Lung (tissue), 12 donors: Measurements from ENCODE around the gene IER3. TPM values are rescaled to one million over a fixed set of nuclear protein-coding genes. Genes with fewer than 3 reads are reported as not detected.

Experiments
- ATAC-seq: fragments of 200-7000 bp; cut with Tn5 transposase; one replicate; pipeline ENCODE4 v1.9.1; 2020; ENCODE audit warnings: moderate number of reproducible peaks; ENCODE audit not compliant: insufficient read depth, low FRiP score
- DNase-seq, 3 donors: peaks; one replicate each; pipeline ENCODE4 v3.0.0-alpha.2; 2013 to 2017
- H3K27ac ChIP-seq, 2 donors: one replicate each; pipeline ENCODE4 v1.5.1; 2013; ENCODE audit warnings: mild to moderate bottlenecking in 2 of 2, moderate library complexity in 2 of 2, control low read depth in 1 of 2, inconsistent platforms in 1 of 2, low read depth in 1 of 2, low read length in 1 of 2
- H3K27me3 ChIP-seq, 3 donors: one replicate each; pipeline ENCODE4 v1.5.1; 2013; ENCODE audit warnings: low read length in 2 of 3; ENCODE audit not compliant: control insufficient read depth in 3 of 3, insufficient read depth in 3 of 3
- H3K36me3 ChIP-seq, 4 donors: one replicate each; pipeline ENCODE4 v1.5.1; 2013; ENCODE audit warnings: low read length in 4 of 4, mild to moderate bottlenecking in 1 of 4, moderate library complexity in 1 of 4; ENCODE audit not compliant: control insufficient read depth in 4 of 4, insufficient read depth in 4 of 4
- H3K4me1 ChIP-seq, 5 donors: one replicate each; pipeline ENCODE4 v1.5.1; 2013; ENCODE audit warnings: low read length in 5 of 5, mild to moderate bottlenecking in 2 of 5, moderate library complexity in 1 of 5; ENCODE audit not compliant: control insufficient read depth in 5 of 5, insufficient read depth in 5 of 5
- H3K4me3 ChIP-seq: one replicate; pipeline ENCODE4 v1.5.1; 2013; ENCODE audit warnings: mild to moderate bottlenecking, control low read depth, moderate library complexity
- H3K9ac ChIP-seq, 2 donors: one replicate each; pipeline ENCODE4 v1.5.1; 2013; ENCODE audit warnings: low read length in 2 of 2, control low read depth in 1 of 2; ENCODE audit not compliant: insufficient read depth in 1 of 2
- H3K9me3 ChIP-seq, 4 donors: one replicate each; pipeline ENCODE4 v1.5.1; 2013; ENCODE audit warnings: low read length in 3 of 4, mild to moderate bottlenecking in 1 of 4, moderate library complexity in 1 of 4; ENCODE audit not compliant: control insufficient read depth in 4 of 4, insufficient read depth in 3 of 4
- WGBS, 2 donors: extraction: QIAGEN DNeasy Blood & Tissue Kit; methylation state at CpG; one replicate each; pipeline ENCODE4 v1.1.7; 2013; 5-methylcytosine and 5-hydroxymethylcytosine counted together
- polyA plus RNA-seq, 2 donors: library from polyadenylated mRNA; stranded (reverse); fragments of 200-250 nt; gene quantifications; one replicate each; pipeline ENCODE4 v1.2.1, GENCODE V29; 2013
- total RNA-seq, 2 donors: library from RNA; depleted of rRNA in 1 of 2; stranded (reverse); fragments of >200 nt in 1 of 2; gene quantifications; one replicate each; pipeline ENCODE4 v1.2.1, GENCODE V29; 2014 to 2021
- TF ChIP-seq, protein P1 (sequence below): IDR thresholded peaks from 2 replicates; pipeline ENCODE4 v1.5.1; 2012; ENCODE audit warnings: mild to moderate bottlenecking; ENCODE audit errors: control extremely low read depth, extremely low read depth
- donor health status: control.
- donor health status: control.
- donor health status: Bipolar disorder and iron deficiency.
- donor health status: healthy.
- donor health status: DM: yes; HTN: yes; CAD: no.

IER3 gene
- total and polyA plus RNA-seq, 4 donors, result 16.7 to 302 (median 67.6) TPM

DNA sequence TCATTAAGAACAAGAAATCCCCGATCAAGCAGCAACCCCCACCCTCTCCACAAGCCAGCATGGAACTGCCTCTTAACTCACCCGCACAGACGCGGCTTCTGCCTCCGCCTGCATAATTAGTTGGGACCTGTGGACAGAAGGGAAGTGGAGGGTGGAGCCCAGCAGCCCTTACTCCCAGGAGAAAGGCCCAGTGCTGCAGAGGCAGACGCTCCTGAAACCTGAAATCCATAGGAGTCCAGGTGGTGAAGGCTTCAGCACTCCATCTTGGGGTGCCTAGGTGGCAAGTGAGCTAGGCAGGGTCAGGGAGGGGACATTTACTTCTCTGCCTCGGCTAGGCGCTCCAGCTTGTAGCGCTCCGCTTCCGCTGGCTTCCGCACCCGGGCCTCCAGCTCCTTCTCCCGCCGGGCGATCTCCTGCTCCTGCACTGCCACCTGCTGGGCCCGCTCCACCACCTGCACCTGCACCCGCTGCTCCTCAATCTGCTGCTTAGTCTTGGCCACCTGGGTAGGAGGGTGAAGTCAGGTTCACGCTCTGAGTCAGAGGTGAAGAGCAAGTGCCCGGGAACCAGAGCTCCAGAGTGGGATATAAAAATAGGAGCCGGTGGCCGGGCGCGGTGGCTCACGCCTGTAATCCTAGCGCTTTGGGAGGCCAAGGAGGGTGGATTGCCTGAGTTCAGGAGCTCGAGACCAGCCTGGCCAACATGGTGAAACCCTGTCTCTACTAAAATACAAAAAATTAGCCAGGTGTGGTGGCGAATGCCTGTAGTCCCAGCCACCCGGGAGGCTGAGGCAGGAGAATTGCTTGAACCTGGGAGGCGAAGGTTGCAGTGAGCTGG, 13.5 kb downstream of the IER3 start:
- peaks cover 0 to 5% (median 0%) of the 10 kb centered on the region in 5 donors for H3K4me1 ChIP-seq
- H3K36me3 ChIP-seq, result peaks cover 16 to 54% (median 37%) of the 10 kb centered on the region in 4 donors
- H3K9ac ChIP-seq, result no peak overlapping the region
- DNase-seq, result peak; percentile 61 to 77 (median 73)
- TF ChIP-seq, protein P1, sequence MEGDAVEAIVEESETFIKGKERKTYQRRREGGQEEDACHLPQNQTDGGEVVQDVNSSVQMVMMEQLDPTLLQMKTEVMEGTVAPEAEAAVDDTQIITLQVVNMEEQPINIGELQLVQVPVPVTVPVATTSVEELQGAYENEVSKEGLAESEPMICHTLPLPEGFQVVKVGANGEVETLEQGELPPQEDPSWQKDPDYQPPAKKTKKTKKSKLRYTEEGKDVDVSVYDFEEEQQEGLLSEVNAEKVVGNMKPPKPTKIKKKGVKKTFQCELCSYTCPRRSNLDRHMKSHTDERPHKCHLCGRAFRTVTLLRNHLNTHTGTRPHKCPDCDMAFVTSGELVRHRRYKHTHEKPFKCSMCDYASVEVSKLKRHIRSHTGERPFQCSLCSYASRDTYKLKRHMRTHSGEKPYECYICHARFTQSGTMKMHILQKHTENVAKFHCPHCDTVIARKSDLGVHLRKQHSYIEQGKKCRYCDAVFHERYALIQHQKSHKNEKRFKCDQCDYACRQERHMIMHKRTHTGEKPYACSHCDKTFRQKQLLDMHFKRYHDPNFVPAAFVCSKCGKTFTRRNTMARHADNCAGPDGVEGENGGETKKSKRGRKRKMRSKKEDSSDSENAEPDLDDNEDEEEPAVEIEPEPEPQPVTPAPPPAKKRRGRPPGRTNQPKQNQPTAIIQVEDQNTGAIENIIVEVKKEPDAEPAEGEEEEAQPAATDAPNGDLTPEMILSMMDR, result peak; percentile 51
- ATAC-seq, result peak; percentile 70
- no peaks in the 10 kb centered on the region for H3K9me3 ChIP-seq
- peak overlapping the region in 1 of 2 donors; percentile 35 for H3K27ac ChIP-seq
- 34 to 39% methylated on average over 30 of the region's 30 CpGs for WGBS, 2 donors
- no peak overlapping the region for H3K4me3 ChIP-seq
- H3K27me3 ChIP-seq, result no peaks in the 10 kb centered on the region

DNA sequence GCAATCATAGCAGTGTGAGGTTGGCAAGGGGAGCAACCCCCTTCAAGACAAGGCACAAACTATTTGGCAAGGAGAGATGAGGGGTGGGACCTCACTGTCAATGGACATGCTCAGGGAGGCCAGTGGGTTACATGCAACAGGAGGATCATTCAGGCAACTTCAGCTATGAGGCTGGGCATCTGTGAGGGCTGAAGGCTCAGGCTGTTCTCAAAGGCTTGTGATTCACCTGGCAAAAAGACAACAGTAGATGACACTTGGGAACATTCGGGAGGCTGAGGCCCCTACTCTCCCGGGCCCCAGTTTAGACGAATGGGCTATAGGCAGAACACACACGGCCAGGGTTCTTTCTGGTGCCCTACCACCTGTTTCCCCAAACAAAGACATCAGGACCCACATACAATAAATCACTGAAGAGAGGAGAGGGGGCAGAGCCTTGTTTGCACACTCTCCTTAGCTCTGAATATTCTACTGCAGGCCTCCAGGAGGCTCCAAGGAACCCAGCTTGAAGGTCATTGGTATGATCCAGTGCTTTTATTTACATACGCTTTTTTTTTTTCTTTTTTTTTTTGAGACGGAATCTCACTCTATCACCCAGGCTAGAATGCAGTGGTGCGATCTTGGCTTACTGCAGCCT, 16.3 kb downstream of the IER3 start:
- Histone ChIP-seq H3K4me1 (peaks cover 0 to 12% (median 2%) of the 10 kb centered on the region in 5 donors), H3K9me3 (no peaks in the 10 kb centered on the region), H3K27me3 (no peaks in the 10 kb centered on the region), H3K4me3 (no peak overlapping the region), H3K9ac (no peak overlapping the region), H3K36me3 (peaks cover 8 to 69% (median 50%) of the 10 kb centered on the region in 4 donors), H3K27ac (peak overlapping the region in 1 of 2 donors; percentile 57)
- DNase-seq (no peak), ATAC-seq (no peak)
- 63 to 66% methylated on average over 7 of the region's 7 CpGs for WGBS, 2 donors
- TF ChIP-seq, protein P1, result no peak

DNA sequence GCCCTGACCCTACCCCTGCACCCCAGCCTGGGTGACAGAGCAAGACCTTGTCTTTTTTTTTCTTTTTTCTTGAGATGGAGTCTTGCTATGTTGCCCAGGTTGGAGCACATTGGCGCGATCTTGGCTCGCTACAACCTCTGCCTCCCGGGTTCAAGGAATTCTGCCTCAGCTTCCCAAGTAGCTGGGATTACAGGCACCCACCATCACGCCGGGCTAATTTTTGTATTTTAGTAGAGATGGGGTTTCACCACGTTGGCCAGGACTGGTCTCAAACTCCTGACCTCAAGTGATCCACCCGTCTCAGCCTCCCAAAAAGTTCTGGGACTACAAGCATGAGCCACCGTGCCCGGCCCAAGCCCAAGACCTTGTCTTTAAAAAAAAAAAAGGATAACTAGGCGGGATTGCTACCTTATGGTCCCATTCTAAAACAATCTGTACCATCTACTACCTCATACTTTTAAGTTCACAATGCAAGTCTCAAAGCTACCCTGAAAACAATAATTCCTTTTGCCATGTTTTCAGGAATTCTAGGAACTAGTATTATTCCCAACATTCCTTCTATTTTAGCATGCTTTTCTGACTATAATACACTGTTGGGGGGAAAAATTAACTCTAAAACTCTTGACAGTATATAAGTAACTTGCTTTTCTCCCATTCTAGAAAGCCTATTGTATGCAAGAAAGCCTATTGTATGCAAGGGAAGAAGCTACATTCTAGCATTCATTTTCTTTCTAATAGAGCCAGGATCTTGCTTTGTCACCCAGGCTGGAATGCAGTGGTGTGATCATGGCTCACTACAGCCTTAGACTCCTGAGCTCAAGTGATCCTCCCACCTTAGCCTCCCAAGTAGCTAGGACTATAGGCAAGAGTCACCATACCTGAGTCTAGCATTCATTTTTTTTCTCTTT, 17.6 kb downstream of the IER3 start:
- Histone ChIP-seq H3K36me3 (peaks cover 6 to 67% (median 51%) of the 10 kb centered on the region in 4 donors), H3K27ac (peak overlapping the region in 1 of 2 donors; percentile 38), H3K4me1 (peaks cover 0 to 24% (median 6%) of the 10 kb centered on the region in 5 donors), H3K4me3 (no peak overlapping the region), H3K9ac (no peak overlapping the region), H3K9me3 (no peaks in the 10 kb centered on the region), H3K27me3 (no peaks in the 10 kb centered on the region)
- DNase-seq, result no peak
- TF ChIP-seq, protein P1, result no peak
- ATAC-seq, result no peak
- 92% methylated on average over 11 of the region's 11 CpGs for WGBS, 2 donors
